NCI-H69 (cell line): ENCODE results near the gene P2RY11.

Experiments used
- DNase-seq: peaks from one replicate; lab custom pipeline; 2025; lab: John Stamatoyannopoulos, UW

P2RY11 gene

DNA sequence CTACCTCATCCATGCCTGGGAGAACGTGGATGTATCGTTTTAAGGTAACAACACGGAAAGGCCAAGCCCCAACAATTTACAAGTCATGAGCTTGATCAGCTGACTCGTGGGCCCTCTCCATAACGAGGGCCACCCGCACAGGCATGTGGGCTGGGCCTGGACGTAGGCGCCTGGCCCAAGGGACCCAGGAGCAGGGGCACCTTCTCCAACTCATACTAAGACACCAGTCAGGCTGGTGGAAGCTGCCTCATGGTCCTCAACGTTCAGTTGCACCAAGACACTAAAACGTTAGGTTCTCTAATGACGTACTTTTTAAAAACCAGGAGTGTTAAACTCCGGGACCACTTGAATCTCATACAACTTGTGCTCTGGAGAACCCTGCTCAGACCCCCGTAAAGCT is 30.0 kb downstream of the P2RY11 start:
- no peak for DNase-seq

DNA sequence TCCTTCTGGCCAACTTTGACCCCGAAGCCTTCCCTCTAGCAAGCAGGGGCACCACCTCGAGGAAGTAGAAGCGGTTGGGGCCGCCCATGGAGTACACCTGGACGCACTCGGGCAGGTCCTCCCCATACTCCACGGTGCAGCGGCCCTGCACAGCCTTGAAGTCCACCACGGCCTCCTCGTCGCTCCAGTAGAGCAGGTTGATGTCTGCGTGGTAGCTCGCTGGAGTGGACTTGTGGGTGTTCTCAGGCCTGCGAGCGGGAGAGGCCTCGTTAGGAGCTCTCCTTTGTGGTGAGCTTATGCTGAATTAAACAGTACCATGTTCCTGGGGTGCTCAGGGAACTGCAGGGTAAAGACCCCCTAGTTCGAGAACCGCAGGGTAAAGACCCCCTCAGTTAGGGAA is 30.5 kb downstream of the P2RY11 start:
- DNase-seq, result no peak

DNA sequence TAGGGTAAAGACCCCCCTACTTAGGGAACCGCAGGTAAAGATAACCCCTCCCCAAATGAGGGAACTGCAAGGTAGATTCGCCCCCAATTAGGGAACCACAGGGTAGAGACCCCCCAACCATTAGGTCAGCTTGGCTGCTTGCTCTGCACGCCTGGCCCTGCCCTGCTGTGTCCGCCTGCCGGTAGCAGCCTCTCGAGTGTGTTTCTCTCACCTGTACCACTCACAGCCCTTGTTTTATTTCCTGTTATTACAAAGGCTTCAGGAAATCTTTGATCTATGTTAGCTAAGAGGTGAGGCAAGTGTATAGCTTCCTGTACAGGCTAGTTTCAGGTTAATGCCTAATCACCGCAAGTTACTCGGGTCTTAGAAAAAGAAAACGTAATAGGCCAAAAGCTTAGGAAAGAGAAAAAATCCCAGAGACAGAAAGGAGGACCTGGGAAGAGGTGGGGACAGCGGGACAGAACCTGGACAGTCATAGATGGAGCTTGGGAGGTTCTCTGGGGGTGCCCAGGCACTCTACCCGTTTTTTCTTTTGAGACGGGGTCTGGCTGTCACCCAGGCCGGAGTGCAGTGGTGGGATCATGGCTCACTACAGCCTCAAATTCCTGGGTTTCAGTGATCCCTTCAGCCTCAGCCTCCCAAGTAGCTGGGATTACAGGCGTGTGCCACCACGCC is 31.3 kb downstream of the P2RY11 start:
- DNase-seq, result no peak

DNA sequence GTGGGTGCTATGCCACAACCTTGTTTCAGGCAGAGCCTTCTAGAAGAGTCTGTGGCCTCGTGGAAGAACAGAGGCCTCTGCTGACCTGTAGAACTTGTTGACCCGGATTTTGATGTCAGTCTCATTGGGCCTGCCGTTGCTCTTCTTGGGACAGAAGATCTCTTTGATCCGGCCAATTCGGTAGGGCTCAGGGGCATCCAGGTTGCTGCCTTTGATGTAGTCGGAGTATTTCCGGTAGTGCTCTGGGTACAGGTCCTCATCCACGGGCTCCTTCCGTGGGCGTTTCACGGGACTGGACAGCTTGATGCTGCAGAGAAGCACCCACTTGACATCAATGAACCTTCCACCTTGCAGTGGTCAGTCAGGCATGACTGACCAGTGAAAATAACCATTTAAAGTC is 32.2 kb downstream of the P2RY11 start:
- DNase-seq, result no peak

DNA sequence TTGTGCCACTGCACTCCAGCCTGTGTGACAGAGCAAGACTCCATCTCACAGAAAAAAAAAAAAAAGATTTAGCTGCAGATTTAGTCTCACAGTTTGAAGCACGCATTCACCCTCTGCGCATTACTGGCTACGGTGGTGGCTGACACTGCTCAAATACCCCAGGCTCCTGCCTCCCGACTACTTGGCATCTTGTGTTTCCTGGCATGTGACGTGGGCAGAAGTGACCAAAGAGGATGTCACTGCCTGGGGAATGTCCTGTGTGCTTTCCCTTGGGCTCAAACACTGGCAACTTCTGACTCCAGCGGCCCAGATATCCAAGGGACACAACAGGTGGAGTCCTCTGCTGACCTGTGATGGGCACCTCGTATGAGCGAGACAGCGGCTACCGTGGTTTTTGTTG is 32.9 kb downstream of the P2RY11 start:
- DNase-seq, result no peak

DNA sequence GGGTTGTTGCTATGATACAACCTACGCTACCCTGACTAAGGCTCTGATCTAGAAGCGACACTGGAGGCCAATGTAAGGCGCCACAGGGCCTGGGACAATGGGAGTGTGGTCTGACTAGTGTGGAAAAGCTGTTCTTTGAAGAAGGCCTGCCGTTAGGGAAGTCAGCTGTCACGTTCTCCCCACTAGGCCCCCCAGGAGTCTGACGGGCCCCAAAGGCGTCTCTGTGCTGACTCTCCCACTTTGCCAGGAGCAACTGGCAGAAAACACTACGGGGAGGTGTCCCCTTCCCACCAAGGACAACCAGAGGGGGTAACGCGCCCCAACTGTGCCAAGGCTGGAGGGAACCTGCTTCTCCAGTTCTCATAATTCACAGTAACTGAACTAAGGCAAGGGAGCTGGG is 33.5 kb downstream of the P2RY11 start:
- DNase-seq, result no peak

DNA sequence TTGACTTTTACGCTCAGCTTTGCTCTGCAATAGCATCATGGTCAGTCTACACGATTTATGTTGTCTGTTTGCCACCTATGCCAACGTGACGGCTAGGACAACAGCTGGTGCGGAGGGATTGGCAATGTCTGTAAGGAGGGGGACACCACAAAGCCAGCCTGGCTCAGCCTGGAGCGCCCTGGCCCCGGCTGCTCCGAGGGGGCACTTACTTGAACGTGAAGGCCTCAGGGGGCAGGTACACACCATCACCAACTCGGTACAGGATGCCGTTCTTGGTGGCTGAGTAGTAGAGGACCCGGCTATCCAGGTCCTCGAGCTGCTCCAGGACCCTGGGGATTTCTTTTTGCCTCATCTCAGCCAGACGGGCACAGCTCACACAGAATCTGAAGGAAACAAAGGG is 34.6 kb downstream of the P2RY11 start:
- no peak for DNase-seq

DNA sequence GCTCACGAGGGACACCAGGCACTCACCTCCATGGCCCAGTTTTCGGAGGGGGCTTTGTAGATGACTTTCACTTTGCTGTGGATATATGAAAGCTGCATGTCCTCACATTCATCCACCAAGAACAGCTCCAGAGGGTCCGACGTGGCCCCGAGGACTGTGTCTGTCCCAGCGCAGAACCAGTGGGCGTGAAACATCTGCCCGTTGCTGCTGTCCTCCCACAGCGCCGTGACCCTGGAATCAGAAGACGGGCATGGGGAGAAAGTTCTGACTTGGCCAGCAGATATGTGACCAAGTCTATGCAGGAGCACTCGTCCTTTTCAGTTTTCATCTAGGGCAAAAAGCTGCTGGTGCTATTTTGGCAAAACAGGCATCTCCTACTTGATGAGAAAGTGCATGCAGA is 37.9 kb downstream of the P2RY11 start:
- DNase-seq, result no peak

DNA sequence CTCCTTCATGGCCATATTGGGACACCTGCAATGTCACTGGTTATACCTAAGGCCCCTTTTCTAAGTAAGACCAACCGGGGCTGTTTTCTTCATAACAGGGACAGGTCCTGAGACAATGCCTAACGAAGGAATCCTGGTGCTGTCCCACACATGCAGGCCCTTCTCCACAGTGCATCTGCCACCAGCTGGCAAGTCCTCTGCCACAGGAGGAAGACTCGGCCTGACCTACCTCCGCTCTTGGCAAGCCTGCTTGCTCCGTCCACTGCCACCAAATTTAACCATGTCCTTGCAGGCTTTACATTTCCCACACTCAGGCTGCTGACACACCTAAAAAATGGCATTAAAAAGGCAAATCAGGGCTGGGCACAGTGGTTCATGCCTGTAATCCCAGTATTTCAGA is 40.0 kb downstream of the P2RY11 start:
- DNase-seq, result no peak

DNA sequence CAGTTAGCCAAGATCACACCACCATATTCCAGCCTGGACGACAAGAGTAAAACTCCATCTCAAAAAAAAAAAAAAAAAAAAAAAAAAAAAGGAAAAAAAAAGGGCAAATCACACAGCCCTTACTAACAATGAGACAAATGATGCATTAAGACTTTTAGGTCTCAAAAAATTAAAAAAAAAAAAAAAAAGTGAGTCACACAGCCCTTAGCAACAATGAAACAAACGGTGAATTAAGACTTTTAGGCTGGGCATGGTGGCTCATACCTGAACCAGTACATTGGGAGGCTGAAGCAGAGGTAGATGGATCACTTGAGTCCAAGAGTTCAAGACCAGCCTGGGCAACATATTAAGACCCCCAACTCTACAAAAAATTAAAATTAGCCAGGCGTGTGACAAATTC is 40.6 kb downstream of the P2RY11 start:
- no peak for DNase-seq

DNA sequence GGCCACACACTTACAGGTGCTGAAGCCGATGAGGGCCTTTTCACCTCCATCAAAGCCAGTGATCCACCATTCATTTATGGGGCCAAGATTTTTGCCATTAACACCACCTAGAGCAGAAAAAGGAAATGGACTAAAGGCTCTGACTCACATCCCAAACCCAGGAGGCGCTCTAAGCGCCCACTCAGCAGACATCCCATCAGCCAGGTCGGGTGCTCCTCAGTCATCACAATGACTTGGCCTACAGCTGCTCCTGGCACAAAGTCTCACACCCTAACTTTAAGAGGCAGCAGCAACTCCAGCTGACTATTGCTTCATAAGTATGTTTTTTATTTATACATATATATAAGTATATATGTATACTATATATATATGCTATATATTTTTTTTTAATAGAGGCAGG is 44.3 kb downstream of the P2RY11 start:
- no peak for DNase-seq

DNA sequence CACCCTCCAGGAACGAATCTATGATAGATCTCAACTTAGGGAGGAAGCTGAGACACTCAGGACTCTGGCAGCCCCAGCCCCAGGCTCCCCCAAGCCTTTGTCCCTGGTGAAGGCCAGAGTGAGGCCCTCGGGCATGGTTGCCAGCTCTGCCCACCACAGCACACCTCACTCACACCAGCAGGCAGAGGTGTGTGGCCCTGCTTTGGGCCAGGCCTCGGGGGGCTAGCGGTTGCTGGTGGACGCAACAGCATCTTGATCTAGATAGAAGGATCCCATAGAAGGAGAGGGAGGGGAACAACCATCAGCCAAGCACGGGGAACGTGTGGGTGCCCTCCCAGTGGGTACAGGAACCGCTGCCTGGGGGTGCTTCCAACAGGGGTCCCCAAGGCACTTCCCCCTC is 46.6 kb downstream of the P2RY11 start:
- DNase-seq, result no peak

DNA sequence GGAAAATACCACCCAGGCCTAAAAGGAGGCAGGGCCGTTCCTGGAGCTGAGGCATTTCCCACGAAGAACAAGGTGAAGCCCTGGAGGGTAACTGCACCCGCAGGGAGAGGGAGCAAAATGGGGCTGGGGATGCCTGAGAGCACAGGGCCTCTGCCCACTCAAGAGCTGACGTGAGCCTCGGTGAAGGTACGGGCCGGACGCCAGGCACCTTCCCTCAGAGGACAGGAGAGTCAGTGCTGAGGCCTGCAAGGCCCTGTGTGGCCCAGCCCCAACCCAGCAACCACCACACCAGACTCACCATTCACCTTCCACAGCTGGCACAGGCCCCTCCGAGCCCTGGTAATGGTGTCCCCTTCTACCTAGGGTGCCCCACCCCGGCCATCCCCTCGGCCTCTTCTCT is 47.0 kb downstream of the P2RY11 start:
- DNase-seq, result no peak

DNA sequence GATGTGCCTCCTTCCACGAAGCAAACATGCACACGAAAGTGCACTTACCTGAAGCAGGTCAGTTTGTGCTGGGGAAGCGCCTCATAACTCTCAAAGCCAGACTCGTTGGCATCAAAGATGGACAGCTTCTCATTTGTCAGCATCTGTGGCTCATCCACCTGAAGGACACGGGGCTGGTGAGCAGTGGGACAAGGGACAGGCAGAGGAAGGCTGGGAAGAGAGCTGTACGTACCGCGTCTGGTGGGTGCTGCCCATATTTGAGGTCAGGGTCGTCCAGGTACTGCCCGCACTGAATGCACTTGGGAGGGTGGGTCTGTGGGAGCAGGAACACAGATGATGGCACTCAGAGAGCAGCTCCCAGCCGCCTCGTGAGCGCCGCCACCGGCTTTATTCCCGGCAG is 48.1 kb downstream of the P2RY11 start:
- no peak for DNase-seq

DNA sequence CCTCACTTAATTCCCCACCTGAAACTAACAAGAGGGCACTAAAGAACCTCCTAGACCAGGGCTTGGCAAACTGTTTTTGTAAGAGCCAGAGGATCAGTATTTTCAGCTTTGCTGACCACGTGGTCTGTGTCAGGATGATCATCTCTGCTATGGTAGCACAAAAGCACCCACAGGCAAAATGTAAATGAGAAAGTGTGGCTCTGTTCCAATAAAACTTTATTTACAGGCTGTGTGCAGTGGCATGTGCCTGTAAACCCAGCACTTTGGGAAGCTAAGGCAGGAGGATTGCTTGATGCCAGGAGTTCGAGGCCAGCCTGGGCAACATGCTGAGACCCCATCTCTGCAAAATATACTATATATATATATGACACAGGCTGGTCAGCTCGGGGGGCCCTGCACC is 52.0 kb downstream of the P2RY11 start:
- DNase-seq, result no peak
